Upper lobe of left lung (tissue), 6 donors: ENCODE results near the gene TMEM178B. TPM values are rescaled to one million over a fixed set of nuclear protein-coding genes. Genes with fewer than 3 reads are reported as not detected.
A peak's percentile ranks its signal among the peaks of the same experiment; 100 is the strongest.

Experiments
- ATAC-seq, 2 donors: fragments of 200-7000 bp; cut with Tn5 transposase; one replicate each; pipeline ENCODE4 v1.9.1; 2022; ENCODE audit warnings: mild to moderate bottlenecking in 2 of 2, moderate library complexity in 2 of 2; ENCODE audit not compliant: low FRiP score in 2 of 2
- DNase-seq, 2 donors: peaks; one replicate each; pipeline ENCODE4 v3.0.0-alpha.2; 2019 to 2020
- H3K27ac ChIP-seq, 4 donors: fragments of 200-600 bp; sonication (generic); one replicate each; pipeline ENCODE4 v1.5.1; 2016 to 2019
- H3K27me3 ChIP-seq, 4 donors: fragments of 200-600 bp; sonication (generic); one replicate each; pipeline ENCODE4 v1.5.1; 2017 to 2019
- H3K36me3 ChIP-seq, 4 donors: fragments of 200-600 bp; sonication (generic); one replicate each; pipeline ENCODE4 v1.5.1; 2016 to 2019
- H3K4me1 ChIP-seq, 4 donors: fragments of 200-600 bp; sonication (generic); one replicate each; pipeline ENCODE4 v1.5.1; 2018 to 2019
- H3K4me3 ChIP-seq, 4 donors: fragments of 200-600 bp; sonication (generic); one replicate each; pipeline ENCODE4 v1.5.1; 2017 to 2019; ENCODE audit warnings: mild to moderate bottlenecking in 2 of 4, moderate library complexity in 1 of 4
- H3K9me3 ChIP-seq, 4 donors: fragments of 200-600 bp; sonication (generic); one replicate each; pipeline ENCODE4 v1.5.1; 2018 to 2019
- EP300 ChIP-seq, 4 donors: sonication (generic); formaldehyde crosslinking; IDR thresholded peaks; one replicate each; pipeline ENCODE4 v1.5.1; 2017; ENCODE audit warnings: antibody characterized with exemption in 4 of 4, control low read depth in 2 of 4
- POLR2A ChIP-seq, 4 donors: fragments of 450-650 bp; IDR thresholded peaks; one replicate each; pipeline ENCODE4 v1.5.1; 2016 to 2017; ENCODE audit warnings: antibody characterized with exemption in 4 of 4, mild to moderate bottlenecking in 2 of 4
- POLR2AphosphoS5 ChIP-seq, 2 donors: sonication (generic); formaldehyde crosslinking; IDR thresholded peaks; one replicate each; pipeline ENCODE4 v1.5.1; 2017; ENCODE audit warnings: antibody characterized with exemption in 2 of 2
- WGBS, 2 donors: methylation state at CpG; one replicate each; pipeline ENCODE4 v1.1.5; 2017 to 2018; 5-methylcytosine and 5-hydroxymethylcytosine counted together
- total RNA-seq, 6 donors: library from RNA; depleted of rRNA in 4 of 6; stranded (reverse); fragments of >200 nt in 4 of 6; gene quantifications; one replicate each; pipeline versions ENCODE4 v1.1.0 to v1.2.1, GENCODE V29; 2016 to 2021
- TF ChIP-seq, protein P1 (sequence below), 6 experiments: fragments of 450-650 bp in 4 of 6; fragments of 200-600 bp in 2 of 6; sonication (generic) in 2 of 6; IDR thresholded peaks; one replicate each; pipeline ENCODE4 v1.5.1; 2016 to 2019; ENCODE audit warnings: antibody characterized with exemption in 6 of 6
- donor health status: DM: no; HTN: no; CAD: no; lungs with moderate emphysema.
- donor health status: DM: no; HTN: yes; CAD: no; lungs with severe emphysema.

TMEM178B gene
- total RNA-seq, 6 donors from 2014 or later = under 0.01 to 1.4 (median 0.32) TPM

DNA sequence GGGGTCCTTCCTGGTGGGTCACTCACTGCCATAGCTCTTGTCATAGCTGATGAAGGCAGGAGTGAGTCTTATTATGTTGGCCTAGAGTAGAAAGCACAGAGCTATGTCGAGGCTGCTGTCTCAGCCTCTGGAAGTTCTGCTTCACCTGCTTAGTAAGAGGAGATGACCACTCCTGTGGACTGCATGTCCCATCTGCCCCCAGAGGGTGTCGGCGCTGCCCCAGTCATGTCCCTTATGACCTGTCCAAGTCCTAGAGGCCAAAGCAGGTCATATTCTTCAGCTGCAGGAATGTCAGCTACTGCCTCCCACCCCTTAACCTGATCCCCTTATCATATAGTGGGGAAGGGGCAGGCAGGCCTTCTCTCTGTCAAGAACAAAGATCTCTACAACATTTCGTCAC lies 405.0 kb downstream of the TMEM178B start:
- H3K27me3 ChIP-seq = no peaks in the 10 kb centered on the region
- no peaks in the 10 kb centered on the region for H3K4me1 ChIP-seq
- ATAC-seq (no peak), DNase-seq (no peak)
- H3K4me3 ChIP-seq = no peak overlapping the region
- H3K36me3 ChIP-seq = no peaks in the 10 kb centered on the region
- 86 to 92% methylated on average over 1 to 4 of the region's 4 CpGs for WGBS, 2 donors
- H3K9me3 ChIP-seq = no peaks in the 10 kb centered on the region
- TF ChIP-seq EP300 (IDR thresholded peaks at IDR 0.05) (no peak), POLR2A (IDR thresholded peaks at IDR 0.05) (no peak), POLR2AphosphoS5 (IDR thresholded peaks at IDR 0.05) (no peak)
- TF ChIP-seq, protein P1, sequence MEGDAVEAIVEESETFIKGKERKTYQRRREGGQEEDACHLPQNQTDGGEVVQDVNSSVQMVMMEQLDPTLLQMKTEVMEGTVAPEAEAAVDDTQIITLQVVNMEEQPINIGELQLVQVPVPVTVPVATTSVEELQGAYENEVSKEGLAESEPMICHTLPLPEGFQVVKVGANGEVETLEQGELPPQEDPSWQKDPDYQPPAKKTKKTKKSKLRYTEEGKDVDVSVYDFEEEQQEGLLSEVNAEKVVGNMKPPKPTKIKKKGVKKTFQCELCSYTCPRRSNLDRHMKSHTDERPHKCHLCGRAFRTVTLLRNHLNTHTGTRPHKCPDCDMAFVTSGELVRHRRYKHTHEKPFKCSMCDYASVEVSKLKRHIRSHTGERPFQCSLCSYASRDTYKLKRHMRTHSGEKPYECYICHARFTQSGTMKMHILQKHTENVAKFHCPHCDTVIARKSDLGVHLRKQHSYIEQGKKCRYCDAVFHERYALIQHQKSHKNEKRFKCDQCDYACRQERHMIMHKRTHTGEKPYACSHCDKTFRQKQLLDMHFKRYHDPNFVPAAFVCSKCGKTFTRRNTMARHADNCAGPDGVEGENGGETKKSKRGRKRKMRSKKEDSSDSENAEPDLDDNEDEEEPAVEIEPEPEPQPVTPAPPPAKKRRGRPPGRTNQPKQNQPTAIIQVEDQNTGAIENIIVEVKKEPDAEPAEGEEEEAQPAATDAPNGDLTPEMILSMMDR (IDR thresholded peaks at IDR 0.05) = no peak
- no peak overlapping the region for H3K27ac ChIP-seq

DNA sequence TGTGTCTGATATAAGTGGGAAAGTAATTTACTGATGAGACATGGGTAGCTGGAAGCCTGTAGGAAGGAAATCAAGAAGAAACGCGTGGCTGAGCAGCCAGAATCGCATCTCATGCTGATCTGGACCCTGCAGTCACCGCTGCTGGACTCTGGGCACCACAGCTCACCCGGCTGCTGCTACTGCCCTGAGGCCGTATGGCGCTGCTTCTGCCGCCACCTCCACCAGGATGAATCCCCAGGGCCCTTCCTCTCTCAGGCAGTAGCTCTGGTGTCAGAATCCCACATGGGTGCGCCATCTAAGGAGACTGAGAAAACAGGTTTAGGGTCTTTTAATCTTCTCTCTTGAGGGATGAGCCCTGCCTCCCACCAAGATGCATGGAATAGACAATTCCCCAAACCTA lies 407.1 kb downstream of the TMEM178B start:
- Histone ChIP-seq H3K4me3 (no peak overlapping the region), H3K4me1 (no peaks in the 10 kb centered on the region), H3K9me3 (no peaks in the 10 kb centered on the region), H3K36me3 (no peaks in the 10 kb centered on the region), H3K27me3 (no peaks in the 10 kb centered on the region), H3K27ac (no peak overlapping the region)
- no peak for ATAC-seq
- TF ChIP-seq POLR2AphosphoS5 (IDR thresholded peaks at IDR 0.05) = no peak
- TF ChIP-seq EP300 (IDR thresholded peaks at IDR 0.05) = no peak
- no peak for TF ChIP-seq POLR2A (IDR thresholded peaks at IDR 0.05)
- TF ChIP-seq, protein P1 (IDR thresholded peaks at IDR 0.05) = no peak
- 87 to 88% methylated on average over 9 of the region's 9 CpGs for WGBS, 2 donors
- peak in 1 of 2 donors; percentile 47 for DNase-seq

DNA sequence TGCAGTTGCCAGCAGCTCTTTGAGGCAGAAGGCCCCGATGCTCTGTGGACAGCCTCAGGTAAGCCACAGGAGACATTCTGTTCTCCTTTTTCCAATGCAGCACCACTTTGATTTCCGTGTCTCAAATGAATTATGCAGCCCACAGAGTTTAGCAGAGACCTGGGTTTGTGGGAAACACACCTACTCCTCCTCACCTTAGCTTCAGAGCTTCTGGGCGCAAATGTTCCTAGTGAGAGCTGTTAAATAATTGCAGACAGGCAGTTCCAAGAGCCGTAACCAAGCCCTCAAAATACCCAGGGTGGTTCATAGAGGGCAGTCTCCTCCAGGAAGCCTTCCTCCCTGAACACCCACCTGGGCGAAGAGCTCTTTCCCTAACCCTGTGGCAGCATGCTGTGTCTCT lies 408.1 kb downstream of the TMEM178B start:
- no peak for TF ChIP-seq POLR2A (IDR thresholded peaks at IDR 0.05)
- TF ChIP-seq POLR2AphosphoS5 (IDR thresholded peaks at IDR 0.05) = no peak
- no peak for TF ChIP-seq EP300 (IDR thresholded peaks at IDR 0.05)
- TF ChIP-seq, protein P1 (IDR thresholded peaks at IDR 0.05) = no peak
- Histone ChIP-seq H3K36me3 (no peaks in the 10 kb centered on the region), H3K27me3 (no peaks in the 10 kb centered on the region), H3K9me3 (no peaks in the 10 kb centered on the region), H3K4me3 (no peak overlapping the region), H3K4me1 (no peaks in the 10 kb centered on the region), H3K27ac (no peak overlapping the region)
- DNase-seq = no peak
- WGBS, 2 donors = 89 to 91% methylated on average over 5 of the region's 5 CpGs
- no peak for ATAC-seq

DNA sequence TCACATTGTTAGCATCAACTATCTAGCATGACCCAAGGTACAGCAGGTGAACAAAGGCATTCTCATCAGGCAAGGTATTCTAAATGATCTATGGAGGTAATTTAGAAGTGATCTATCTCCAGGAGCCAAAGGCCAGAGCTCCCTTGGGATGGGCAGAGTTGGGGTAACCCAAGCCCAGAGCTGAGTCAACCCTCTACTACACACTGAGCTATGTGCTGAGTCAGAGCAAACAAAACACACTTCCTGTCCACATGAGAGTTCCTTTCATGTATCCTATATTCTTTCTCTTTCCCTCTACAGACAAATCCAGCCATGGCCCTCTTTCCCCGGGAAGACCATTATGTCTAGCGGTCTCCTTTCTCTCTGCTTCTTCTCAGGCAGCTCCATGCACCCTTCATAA lies 409.2 kb downstream of the TMEM178B start:
- no peaks in the 10 kb centered on the region for H3K9me3 ChIP-seq

DNA sequence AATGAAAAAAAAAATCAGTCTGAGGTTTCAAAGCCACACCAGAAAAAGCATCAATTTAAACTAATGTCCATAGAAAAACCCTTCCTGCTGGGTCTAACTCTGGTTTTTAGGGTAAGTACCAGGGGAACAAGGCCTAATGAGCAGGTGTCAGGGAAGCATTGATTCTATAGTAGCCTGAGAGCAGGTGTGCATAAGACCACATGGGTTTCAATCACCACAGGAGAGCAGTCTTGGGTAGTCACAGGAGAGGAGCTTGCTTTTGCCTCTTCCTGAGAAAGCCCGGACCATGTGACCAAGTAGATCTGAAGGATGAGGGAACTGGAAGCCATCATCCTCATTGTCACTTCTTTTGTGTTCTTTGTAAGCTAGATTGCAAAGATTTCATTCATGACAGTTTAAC lies 411.0 kb downstream of the TMEM178B start:
- TF ChIP-seq POLR2A (IDR thresholded peaks at IDR 0.05) (no peak), POLR2AphosphoS5 (IDR thresholded peaks at IDR 0.05) (no peak)
- TF ChIP-seq, protein P1 (IDR thresholded peaks at IDR 0.05) = no peak
- no peak for DNase-seq
- H3K27me3 ChIP-seq = no peaks in the 10 kb centered on the region
- WGBS, 2 donors = 87 to 92% methylated on average over 1 of the region's 1 CpG
- no peaks in the 10 kb centered on the region for H3K36me3 ChIP-seq
- no peaks in the 10 kb centered on the region for H3K9me3 ChIP-seq
- no peak for ATAC-seq
- no peaks in the 10 kb centered on the region for H3K4me1 ChIP-seq
- H3K27ac ChIP-seq = no peak overlapping the region
- no peak overlapping the region for H3K4me3 ChIP-seq

More for the DNA sequence above, 409.2 kb downstream of the TMEM178B start:
- Histone ChIP-seq H3K4me1 (no peaks in the 10 kb centered on the region), H3K27me3 (no peaks in the 10 kb centered on the region), H3K27ac (no peak overlapping the region), H3K36me3 (no peaks in the 10 kb centered on the region), H3K4me3 (no peak overlapping the region)
- DNase-seq (no peak), ATAC-seq (no peak)
- TF ChIP-seq POLR2AphosphoS5 (IDR thresholded peaks at IDR 0.05) = no peak
- TF ChIP-seq POLR2A (IDR thresholded peaks at IDR 0.05) = no peak
- TF ChIP-seq, protein P1 (IDR thresholded peaks at IDR 0.05) = no peak
- TF ChIP-seq EP300 (IDR thresholded peaks at IDR 0.05) = no peak
- 80 to 81% methylated on average over 2 of the region's 2 CpGs for WGBS, 2 donors
